A549 (cell line): ENCODE results near the gene PCSK6. TPM values are rescaled to one million over a fixed set of nuclear protein-coding genes. Genes with fewer than 3 reads are reported as not detected.

ENCODE experiments used
- ATAC-seq, 2 experiments: fragments of 200-7000 bp in 1 of 2; fragments of >200 bp in 1 of 2; cut with Nextera tagmentation in 1 of 2; cut with Tn5 transposase in 1 of 2; 3 replicates each; pipeline versions ENCODE4 v1.8.0 to v1.9.1; 2018 to 2020; ENCODE audit warnings: mild to moderate bottlenecking in 1 of 2, moderate library complexity in 1 of 2
- CTCF ChIA-PET: fragments of 300-600 bp; sonication (Branson Sonifier 250); formaldehyde crosslinking; extraction: SDS; loops from one replicate; lab custom pipeline; 2021; ENCODE audit warnings: antibody characterized with exemption, inconsistent platforms; lab: Yijun Ruan, JAX
- POLR2A ChIA-PET: fragments of 350-600 bp; formaldehyde crosslinking; extraction: SDS; loops from one replicate; lab custom pipeline; 2021; ENCODE audit warnings: antibody characterized with exemption, inconsistent platforms; lab: Yijun Ruan, JAX
- DNase-seq, 2 experiments: peaks; one replicate each; pipeline versions ENCODE4 v3.0.0 to v3.0.0-alpha.2; 2011 to 2016; ENCODE audit warnings: low read depth in 1 of 2, low spot score in 1 of 2
- FAIRE-seq: peaks from 2 replicates; lab custom pipeline; 2011; peaks lifted over from hg19 to GRCh38; lab: Jason Lieb, UNC
- H3K27ac ChIP-seq, 2 experiments: fragments of >200 bp; sonication (Bioruptor Twin); formaldehyde crosslinking; 3 replicates each; pipeline ENCODE4 v1.5.1; 2016 to 2017
- H3K4me1 ChIP-seq: fragments of >200 bp; sonication (Bioruptor Twin); formaldehyde crosslinking; 3 replicates; pipeline ENCODE4 v1.6.1; 2016
- H3K4me2 ChIP-seq: fragments of >200 bp; sonication (Bioruptor Twin); formaldehyde crosslinking; 3 replicates; pipeline ENCODE4 v1.6.1; 2016
- H3K4me3 ChIP-seq: fragments of >200 bp; sonication (Bioruptor Twin); formaldehyde crosslinking; 3 replicates; pipeline ENCODE4 v1.5.1; 2016
- H3K9me3 ChIP-seq: fragments of >200 bp; sonication (Bioruptor Twin); formaldehyde crosslinking; 3 replicates; pipeline ENCODE4 v1.6.1; 2016
- ATOH8 ChIP-seq: fragments of 250-450 bp; sonication (Bioruptor Pico); IDR thresholded peaks from 2 replicates; pipeline ENCODE4 v1.5.0; 2020; ENCODE audit warnings: low read depth, mild to moderate bottlenecking, moderate library complexity
- BCL3 ChIP-seq: fragments of >200 bp; sonication (Bioruptor Twin); formaldehyde crosslinking; IDR thresholded peaks from 3 replicates; pipeline ENCODE4 v1.6.1; 2016
- BHLHE40 ChIP-seq: IDR thresholded peaks from 2 replicates; pipeline ENCODE4 v1.6.1; 2012; ENCODE audit warnings: low read depth, low read length, inconsistent platforms
- CBX8 ChIP-seq: fragments of 200-600 bp; sonication (generic); IDR thresholded peaks from 2 replicates; pipeline ENCODE4 v1.6.1; 2016
- CHD4 ChIP-seq: fragments of 200-600 bp; sonication (generic); IDR thresholded peaks from 2 replicates; pipeline ENCODE4 v1.6.1; 2016; ENCODE audit warnings: antibody characterized with exemption, mild to moderate bottlenecking, borderline replicate concordance
- EHMT2 ChIP-seq: fragments of 200-600 bp; sonication (generic); IDR thresholded peaks from 2 replicates; pipeline ENCODE4 v1.6.1; 2016; ENCODE audit warnings: antibody characterized with exemption, low read depth, mild to moderate bottlenecking, moderate library complexity
- EP300 ChIP-seq, 2 experiments: fragments of >200 bp; sonication (Bioruptor Twin); formaldehyde crosslinking; IDR thresholded peaks; 2 replicates in 1 of 2; 3 replicates in 1 of 2; pipeline ENCODE4 v1.6.1; 2016 to 2017
- FOSL2 ChIP-seq, 2 experiments: fragments of 450-650 bp in 1 of 2; fragments of >200 bp in 1 of 2; sonication (Bioruptor Twin) in 1 of 2; formaldehyde crosslinking; IDR thresholded peaks; 2 replicates each; pipeline versions ENCODE4 v1.5.0 to v1.6.1; 2016 to 2020; ENCODE audit warnings: mild to moderate bottlenecking in 1 of 2, moderate library complexity in 1 of 2
- GATA3 ChIP-seq: IDR thresholded peaks from 2 replicates; pipeline ENCODE4 v1.6.1; 2012; ENCODE audit warnings: borderline replicate concordance
- HES2 ChIP-seq: fragments of >200 bp; sonication (Bioruptor Twin); formaldehyde crosslinking; IDR thresholded peaks from 2 replicates; pipeline ENCODE4 v1.6.1; 2016
- HEYL ChIP-seq: fragments of 250-450 bp; sonication (Bioruptor Pico); IDR thresholded peaks from 2 replicates; pipeline ENCODE4 v1.8.0; 2021; ENCODE audit warnings: mild to moderate bottlenecking, moderate library complexity
- HMGXB4 ChIP-seq: fragments of 250-450 bp; sonication (Bioruptor Pico); IDR thresholded peaks from 2 replicates; pipeline ENCODE4 v1.5.0; 2021; ENCODE audit warnings: mild to moderate bottlenecking, moderate library complexity, borderline replicate concordance
- HOXA7 ChIP-seq: fragments of 250-450 bp; sonication (Bioruptor Pico); IDR thresholded peaks from 2 replicates; pipeline ENCODE4 v1.5.0; 2020; ENCODE audit warnings: mild to moderate bottlenecking, moderate library complexity
- HOXB13 ChIP-seq: fragments of 250-450 bp; sonication (Bioruptor Pico); IDR thresholded peaks from 2 replicates; pipeline ENCODE4 v1.5.0; 2020; ENCODE audit warnings: low read depth, mild to moderate bottlenecking, moderate library complexity
- JUN ChIP-seq, 2 experiments: fragments of >200 bp; sonication (Bioruptor Twin); formaldehyde crosslinking; IDR thresholded peaks; 2 replicates in 1 of 2; 3 replicates in 1 of 2; pipeline ENCODE4 v1.6.1; 2016 to 2017
- JUNB ChIP-seq: fragments of >200 bp; sonication (Bioruptor Twin); formaldehyde crosslinking; IDR thresholded peaks from 2 replicates; pipeline ENCODE4 v1.6.1; 2016
- KDM5A ChIP-seq: fragments of 200-600 bp; sonication (generic); IDR thresholded peaks from 2 replicates; pipeline ENCODE4 v1.6.1; 2016; ENCODE audit warnings: antibody characterized with exemption, mild to moderate bottlenecking
- MAFK ChIP-seq: fragments of 450-650 bp; IDR thresholded peaks from 2 replicates; pipeline ENCODE4 v1.6.1; 2014; ENCODE audit not compliant: partially characterized antibody
- MAX ChIP-seq: IDR thresholded peaks from 2 replicates; pipeline ENCODE4 v1.6.1; 2012
- MAZ ChIP-seq: fragments of 150-350 bp; IDR thresholded peaks from 2 replicates; pipeline ENCODE4 v1.6.1; 2014; ENCODE audit warnings: antibody characterized with exemption, low read depth, low read length, borderline replicate concordance
- MYC ChIP-seq: IDR thresholded peaks from 2 replicates; pipeline ENCODE4 v1.6.1; 2012; ENCODE audit warnings: mild to moderate bottlenecking, inconsistent platforms, low read length, improper control_type of control experiment, borderline replicate concordance
- NFE2L2 ChIP-seq: fragments of 150-350 bp; conservative IDR thresholded peaks from 2 replicates; pipeline ENCODE4 v1.6.1; 2014; ENCODE audit warnings: low read length
- NR3C1 ChIP-seq: fragments of >200 bp; sonication (Bioruptor Twin); formaldehyde crosslinking; IDR thresholded peaks from 3 replicates; pipeline ENCODE4 v1.6.1; 2017
- PBX3 ChIP-seq: IDR thresholded peaks from 2 replicates; pipeline ENCODE4 v1.6.1; 2012
- PHF8 ChIP-seq: fragments of 200-600 bp; sonication (generic); IDR thresholded peaks from 2 replicates; pipeline ENCODE4 v1.6.1; 2016; ENCODE audit warnings: low read depth, mild to moderate bottlenecking, antibody characterized with exemption, moderate library complexity, borderline replicate concordance
- POLR2A ChIP-seq: IDR thresholded peaks from 2 replicates; pipeline ENCODE4 v1.6.1; 2012; ENCODE audit warnings: mild to moderate bottlenecking, low read length
- POLR2AphosphoS2 ChIP-seq: conservative IDR thresholded peaks from 2 replicates; pipeline ENCODE4 v1.6.1; 2012; ENCODE audit warnings: low read length, improper control_type of control experiment, inconsistent platforms
- RCOR1 ChIP-seq: fragments of 150-350 bp; IDR thresholded peaks from 2 replicates; pipeline ENCODE4 v1.6.1; 2014; ENCODE audit warnings: antibody characterized with exemption, low read length, low read depth
- RFX5 ChIP-seq: fragments of 450-650 bp; IDR thresholded peaks from 2 replicates; pipeline ENCODE4 v1.7.1; 2014; ENCODE audit warnings: antibody characterized with exemption, mild to moderate bottlenecking, moderate library complexity
- RNF2 ChIP-seq: fragments of 200-600 bp; sonication (generic); IDR thresholded peaks from 2 replicates; pipeline ENCODE4 v1.6.1; 2016; ENCODE audit warnings: low read depth, mild to moderate bottlenecking, antibody characterized with exemption, moderate library complexity, borderline replicate concordance
- SREBF2 ChIP-seq: fragments of 450-650 bp; IDR thresholded peaks from 2 replicates; pipeline ENCODE4 v1.6.1; 2014; ENCODE audit warnings: mild to moderate bottlenecking, moderate library complexity
- TFCP2L1 ChIP-seq: fragments of 250-450 bp; sonication (Bioruptor Pico); IDR thresholded peaks from 2 replicates; pipeline ENCODE4 v1.5.0; 2021; ENCODE audit warnings: mild to moderate bottlenecking
- USF2 ChIP-seq: fragments of 450-650 bp; IDR thresholded peaks from 2 replicates; pipeline ENCODE4 v1.6.1; 2014; ENCODE audit warnings: antibody characterized with exemption
- ZC3H11A ChIP-seq: fragments of 450-650 bp; IDR thresholded peaks from 2 replicates; pipeline ENCODE4 v1.6.1; 2014; ENCODE audit warnings: antibody characterized with exemption, mild to moderate bottlenecking
- ZNF302 ChIP-seq: fragments of 250-450 bp; sonication (Bioruptor Pico); IDR thresholded peaks from 2 replicates; pipeline ENCODE4 v1.9.0; 2021; ENCODE audit warnings: inconsistent platforms, mild to moderate bottlenecking, moderate library complexity
- WGBS: methylation state at CpG from one replicate; pipeline ENCODE4 v1.1.6; 2017; ENCODE audit errors: missing lambda C conversion rate; 5-methylcytosine and 5-hydroxymethylcytosine counted together
- polyA plus RNA-seq, 4 experiments: library from polyadenylated mRNA; depleted of rRNA in 3 of 4; stranded (reverse); fragments of >200 nt; fragmentation: RNase III in 1 of 4; extraction: RNeasy Plus Mini Kit Qiagen cat#74134 plus additional on column Dnase treatment in 1 of 4; gene quantifications; 2 replicates in 3 of 4; 3 replicates in 1 of 4; pipeline ENCODE4 v1.2.3, GENCODE V29; 2011 to 2017

PCSK6 gene
- polyA plus RNA-seq, 2 of the 4 experiments (the other 2 are of a cell fraction) = 10.0 to 15.2 TPM

- no peak overlapping the region for H3K4me3 ChIP-seq
- no peak for FAIRE-seq
- 90% methylated on average over 16 of the region's 16 CpGs for WGBS
- DNase-seq = peak in 1 of 2 experiments; percentile 53
- H3K4me1 ChIP-seq = no peaks in the 10 kb centered on the region
- ATAC-seq = peak; percentile 55 to 74; a peak in 5 of 6 replicates
- ChIA-PET CTCF (interaction anchor here (0.9 to 6.4 kb wide), 10 partner anchors 8 to 256 kb away, joined by 3 to 66 read pairs (median 4); no protein-coding TSS in a partner anchor), POLR2A (interaction anchor here (0.7 kb wide), 1 partner anchor 372 kb away, joined by 9 read pairs; no protein-coding TSS in a partner anchor)
- no peaks in the 10 kb centered on the region for H3K9me3 ChIP-seq
- H3K27ac ChIP-seq = no peak overlapping the region
- no peak overlapping the region for H3K4me2 ChIP-seq
- TF ChIP-seq CHD4 (no peak), ZC3H11A (no peak), BCL3 (no peak), NFE2L2 (no peak), HOXB13 (CRISPR knock-in tag) (no peak), MAZ (no peak), BHLHE40 (no peak), CBX8 (no peak), MYC (0 out of 2 replicates have a peak, but pooled peaks have one; percentile 76), SREBF2 (no peak), HOXA7 (CRISPR knock-in tag) (peak; percentile 70; the same call in 1 of the 2 replicates), HES2 (no peak), TFCP2L1 (CRISPR knock-in tag) (no peak), GATA3 (no peak), PHF8 (no peak), EP300 (IDR thresholded peaks at IDR 0.05) (no peak), ATOH8 (CRISPR knock-in tag) (no peak), EHMT2 (no peak), HMGXB4 (CRISPR knock-in tag) (no peak), RFX5 (no peak), NR3C1 (no peak), USF2 (no peak), RNF2 (no peak), ZNF302 (CRISPR knock-in tag) (no peak), MAX (peak; percentile 66), POLR2A (no peak), HEYL (CRISPR knock-in tag) (no peak), FOSL2 (IDR thresholded peaks at IDR 0.05) (no peak), FOSL2 (CRISPR knock-in tag; IDR thresholded peaks at IDR 0.05) (no peak), JUNB (no peak), MAFK (no peak), JUN (IDR thresholded peaks at IDR 0.05) (no peak), KDM5A (no peak), POLR2AphosphoS2 (no peak), PBX3 (0 out of 2 replicates have a peak, but pooled peaks have one; percentile 13), RCOR1 (no peak)
These were observed 219.9 kb downstream of the PCSK6 start for GRCh38 chr15:101269479-101270223.
